Posterior cingulate gyrus (tissue), 11 donors: ENCODE data around the gene PTPRN2.
"Not testable (repeated sequence)": the region's sequence is repeated elsewhere in the genome, so short reads cannot be mapped to it uniquely, and the experiment has no call there.

Experiments used
- DNase-seq, 10 donors: peaks; one replicate each; pipeline versions ENCODE4 v3.0.0 to v3.0.0-alpha.2; 2020 to 2021; ENCODE audit warnings: mixed read lengths in 3 of 10
- intact Hi-C: fragments of 100-400 bp; cut with DNase I; formaldehyde crosslinking; loops from one replicate; pipeline ENCODE4 v1.15.1; 2023

Gene PTPRN2

DNA sequence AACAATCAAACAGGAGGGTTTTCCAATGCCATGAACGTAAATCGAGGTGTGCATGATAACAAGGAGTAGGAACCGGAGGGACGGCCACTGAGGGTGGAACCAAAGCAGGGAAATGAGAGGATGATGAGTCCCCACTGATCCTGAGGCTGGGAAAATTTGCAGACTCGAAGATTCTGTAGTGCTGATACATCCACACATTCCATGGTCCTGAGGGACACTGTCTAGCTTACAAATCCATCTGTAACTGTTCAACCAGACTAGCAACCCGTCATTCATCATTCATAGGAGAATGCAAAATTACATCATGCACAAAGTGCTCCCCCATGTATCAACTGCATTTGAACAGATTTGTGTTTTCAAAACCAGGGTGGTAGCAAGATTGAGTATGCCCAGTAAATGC is 189.7 kb downstream of the PTPRN2 start:
- peak in 2 of 10 donors; percentile 21 to 57 for DNase-seq
- intact Hi-C loops, result no loop called here

DNA sequence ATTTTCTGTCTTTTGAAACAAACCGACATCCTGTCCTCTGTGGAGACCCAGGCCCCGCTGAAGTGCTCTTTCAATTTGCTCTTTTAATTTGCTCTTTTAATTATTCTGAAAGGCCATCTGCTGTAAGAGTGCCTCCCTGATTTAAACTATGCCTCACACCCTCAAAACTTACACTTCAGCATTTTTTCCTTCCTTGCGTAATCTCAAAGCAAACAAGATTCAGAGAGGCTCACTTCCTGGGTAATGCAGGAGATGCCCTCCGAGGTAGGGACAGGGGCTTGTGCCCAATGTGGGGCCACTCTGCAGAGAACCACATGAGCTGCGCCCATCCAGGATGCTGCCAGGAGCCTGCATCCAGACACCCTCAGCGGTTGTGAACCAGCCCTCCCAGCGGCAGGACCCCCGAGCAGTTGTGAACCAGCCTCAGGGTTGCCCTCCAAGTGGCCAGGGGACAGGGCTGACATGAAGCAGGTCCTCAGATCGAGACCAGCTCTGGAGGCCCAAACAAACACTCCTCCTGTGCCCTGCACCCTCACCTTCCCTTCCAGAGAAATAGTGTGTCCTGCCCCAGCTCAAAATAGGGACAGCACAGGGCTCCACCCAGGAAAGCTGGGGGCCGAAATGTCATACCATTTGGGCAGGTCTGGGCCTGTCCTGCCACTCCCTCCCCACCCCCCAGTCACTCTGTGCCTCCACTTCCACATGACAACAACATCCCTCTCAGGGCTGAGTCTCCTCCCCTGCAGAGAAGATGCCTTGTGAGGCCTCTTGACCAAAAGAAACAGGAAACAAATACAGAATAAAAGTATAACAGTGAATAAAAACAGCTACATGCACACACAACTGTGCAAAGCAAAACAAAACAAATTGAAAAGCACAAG is 190.4 kb downstream of the PTPRN2 start:
- intact Hi-C loops, result no loop called here
- peak in 3 of 10 donors; percentile 43 to 81 (median 64) for DNase-seq

DNA sequence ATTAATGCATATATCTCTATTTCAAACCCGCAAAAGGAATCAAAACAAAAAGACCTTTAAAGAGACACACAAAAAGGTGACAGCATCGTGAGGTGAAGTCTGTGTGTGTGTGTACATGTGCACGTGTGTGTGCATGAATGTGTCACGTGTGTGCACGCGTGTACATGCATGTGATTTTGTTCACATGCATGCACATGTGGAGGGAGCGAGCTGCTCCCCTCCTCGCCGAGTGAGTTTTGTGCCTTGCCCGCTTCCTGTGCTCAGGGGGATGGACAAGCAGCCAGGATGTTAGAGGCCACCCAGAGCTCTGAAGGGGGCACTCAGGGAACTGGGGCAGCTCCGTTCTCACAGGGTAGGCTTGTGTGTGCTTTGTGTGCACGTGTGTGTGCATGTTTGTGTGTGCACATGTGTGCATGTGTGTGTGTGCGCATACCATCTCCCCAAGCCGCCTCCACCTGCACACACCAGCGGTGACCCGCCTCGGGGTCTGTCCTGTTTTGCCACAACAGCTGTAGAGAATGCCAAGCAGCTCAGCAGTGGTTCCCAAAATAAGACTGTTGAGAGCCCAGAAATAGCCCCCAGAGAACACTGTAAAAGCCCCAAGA is 191.2 kb downstream of the PTPRN2 start:
- intact Hi-C loops, result no loop called here

DNA sequence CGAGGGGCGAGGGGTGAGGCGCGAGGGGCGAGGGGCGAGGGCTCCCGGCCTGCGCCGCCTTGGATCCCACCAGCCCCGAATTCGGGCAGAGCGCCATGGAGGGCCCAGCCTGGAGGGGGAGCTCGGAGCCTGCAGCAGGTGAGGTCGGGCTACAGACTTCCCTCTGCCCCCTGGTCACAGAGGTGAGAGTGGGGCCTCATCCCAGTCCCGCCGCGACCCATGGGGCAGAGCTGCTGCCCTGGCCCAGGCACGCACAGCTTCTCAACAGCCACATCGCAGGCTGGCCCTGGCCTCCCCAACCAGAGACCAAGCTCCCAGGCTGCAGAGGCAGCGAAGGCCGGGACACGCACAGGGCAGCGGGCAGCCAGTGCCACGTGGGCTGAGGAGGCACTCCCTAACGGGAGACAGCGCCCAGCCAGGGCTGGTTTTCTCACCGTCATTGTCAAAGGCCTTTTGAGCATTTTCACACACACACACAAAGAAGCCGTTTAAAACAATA is 191.8 kb downstream of the PTPRN2 start:
- intact Hi-C loops, result no loop called here

More for the DNA sequence above, 191.2 kb downstream of the PTPRN2 start:
- DNase-seq, result peak in 3 of 10 donors; percentile 69 to 77 (median 73)

DNA sequence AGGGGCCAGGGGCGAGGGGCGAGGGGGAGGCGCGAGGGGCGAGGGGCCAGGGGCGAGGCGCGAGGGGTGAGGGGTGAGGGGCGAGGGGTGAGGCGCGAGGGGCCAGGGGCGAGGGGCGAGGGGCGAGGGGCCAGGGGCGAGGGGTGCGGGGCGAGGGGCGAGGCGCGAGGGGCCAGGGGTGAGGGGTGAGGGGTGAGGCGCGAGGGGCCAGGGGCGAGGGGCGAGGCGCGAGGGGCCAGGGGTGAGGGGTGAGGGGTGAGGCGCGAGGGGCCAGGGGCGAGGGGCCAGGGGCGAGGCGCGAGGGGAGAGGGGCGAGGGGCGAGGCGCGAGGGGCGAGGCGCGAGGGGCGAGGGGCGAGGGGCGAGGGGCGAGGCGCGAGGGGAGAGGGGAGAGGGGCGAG is 192.3 kb downstream of the PTPRN2 start:
- DNase-seq, result peak in 1 of 10 donors; percentile 35
- intact Hi-C loops, result no loop called here

More for the DNA sequence above, 191.8 kb downstream of the PTPRN2 start:
- DNase-seq, result peak in 4 of 10 donors; percentile 50 to 91 (median 78)

DNA sequence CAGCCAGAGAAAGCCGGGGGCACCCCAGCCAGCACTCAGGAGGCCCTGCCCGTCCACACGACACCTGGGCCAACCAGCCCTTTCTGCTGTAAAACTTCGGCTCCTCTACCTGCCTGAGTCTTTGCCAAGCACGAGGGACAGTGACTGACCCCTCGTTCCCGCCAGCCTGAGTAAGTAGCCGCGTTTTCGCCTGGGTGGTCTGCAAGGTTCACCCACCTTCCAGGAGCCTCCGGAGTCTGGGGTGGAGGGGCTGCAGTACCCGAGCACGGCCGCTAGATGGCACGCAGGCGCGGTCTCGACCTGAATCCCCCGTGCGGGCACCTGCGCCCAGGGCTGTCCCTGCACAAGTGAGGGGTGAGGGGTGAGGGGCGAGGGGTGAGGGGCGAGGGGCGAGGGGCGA is 192.7 kb downstream of the PTPRN2 start:
- intact Hi-C loops, result no loop called here
- peak in 4 of 10 donors; percentile 42 to 89 (median 63) for DNase-seq

DNA sequence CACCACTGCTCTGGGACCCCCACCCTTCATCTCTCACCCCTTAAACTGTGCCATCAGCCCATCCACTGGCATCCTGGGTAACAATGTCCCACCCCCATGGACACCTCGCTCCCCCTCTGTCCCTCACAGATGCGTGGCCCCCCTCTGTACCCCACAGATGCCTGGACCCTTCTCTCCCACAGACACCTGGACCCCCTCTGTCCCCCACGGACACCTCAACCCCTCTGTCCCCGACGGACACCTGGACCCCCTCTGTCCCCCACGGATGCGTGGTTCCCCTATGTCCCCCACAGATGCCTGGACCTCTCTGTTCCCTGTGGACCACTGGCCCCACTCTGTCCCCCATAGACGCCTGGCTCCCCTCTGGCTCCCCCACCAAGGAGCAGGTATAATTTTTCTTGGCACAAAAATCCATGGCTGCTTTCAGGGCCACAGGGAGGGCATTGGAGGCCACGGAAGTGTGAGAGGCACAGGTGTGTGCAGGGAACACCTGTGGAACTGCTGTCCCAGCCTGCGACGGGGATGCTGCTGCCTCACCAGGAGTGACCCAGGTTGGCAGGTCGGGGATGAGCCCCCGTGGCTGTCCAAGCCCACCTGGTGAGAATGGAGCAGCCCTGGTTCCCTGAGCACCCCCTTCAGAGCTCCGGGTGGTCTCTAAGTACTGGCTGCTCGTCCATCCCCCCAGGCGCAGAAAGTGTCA is 193.5 kb downstream of the PTPRN2 start:
- intact Hi-C loops, result no loop called here
- no peak for DNase-seq

DNA sequence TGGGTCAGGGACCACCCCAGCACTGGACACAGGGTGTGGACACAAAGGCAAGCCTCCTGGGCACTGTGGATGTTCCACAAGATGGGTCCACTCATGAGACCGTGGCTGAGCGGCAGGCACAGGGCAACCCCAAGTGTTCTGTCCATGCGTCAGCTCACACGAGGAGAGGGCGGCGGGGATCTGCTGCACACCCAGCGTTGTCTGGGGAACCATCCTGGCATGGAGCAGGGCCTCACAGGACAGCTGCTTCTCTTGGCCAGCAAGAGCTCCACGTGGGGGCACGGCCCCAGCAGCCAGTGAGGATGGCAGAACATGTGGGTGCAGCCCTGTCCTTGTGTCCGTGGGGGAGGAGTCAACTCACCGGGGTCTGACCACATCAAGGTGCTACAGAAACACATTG is 195.4 kb downstream of the PTPRN2 start:
- peak in 2 of 10 donors; percentile 70 to 71 for DNase-seq

DNA sequence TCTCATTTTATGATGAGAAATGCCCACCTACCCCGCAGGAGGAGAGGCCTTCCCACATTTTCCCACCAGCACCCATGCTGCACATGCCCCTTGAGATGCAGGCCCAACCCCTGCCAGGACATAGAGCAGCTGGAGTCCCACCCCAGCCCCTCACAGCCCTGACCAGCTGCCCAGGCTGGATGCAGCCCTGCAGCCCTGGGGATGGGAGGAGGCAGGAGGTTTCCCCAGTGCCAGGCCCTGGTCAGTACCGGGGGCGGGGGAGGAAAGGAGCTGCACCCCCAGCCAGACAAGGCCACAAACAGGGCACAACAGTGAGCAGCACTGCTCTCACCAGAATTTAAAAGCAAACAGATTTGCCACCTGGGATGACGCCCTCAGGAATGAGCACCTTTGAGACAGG is 196.1 kb downstream of the PTPRN2 start:
- DNase-seq, result peak in 1 of 10 donors; percentile 63
- intact Hi-C loops, result no loop called here

More for the DNA sequence above, 195.4 kb downstream of the PTPRN2 start:
- intact Hi-C loops, result no loop called here

DNA sequence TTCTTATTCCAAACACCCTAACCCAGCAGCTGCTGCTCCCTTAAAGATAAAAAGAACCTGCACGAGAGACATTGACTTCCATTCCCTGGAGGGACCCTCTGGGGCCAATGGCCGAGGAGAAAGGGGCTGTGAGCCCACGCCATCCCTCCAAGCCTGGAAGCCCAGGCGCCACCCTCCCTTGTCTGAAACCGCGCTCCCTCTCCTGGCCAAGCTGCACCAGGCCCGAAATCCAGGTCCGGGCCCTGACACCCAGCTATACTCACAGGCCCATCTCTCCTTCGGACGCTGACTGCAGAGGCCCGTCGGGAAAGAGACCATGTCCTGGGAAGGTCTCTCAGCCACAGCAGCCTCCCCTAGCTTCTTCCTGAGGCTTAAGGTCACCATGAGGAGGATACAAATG is 196.5 kb downstream of the PTPRN2 start:
- intact Hi-C loops, result no loop called here
- DNase-seq, result peak in 1 of 10 donors; percentile 67

DNA sequence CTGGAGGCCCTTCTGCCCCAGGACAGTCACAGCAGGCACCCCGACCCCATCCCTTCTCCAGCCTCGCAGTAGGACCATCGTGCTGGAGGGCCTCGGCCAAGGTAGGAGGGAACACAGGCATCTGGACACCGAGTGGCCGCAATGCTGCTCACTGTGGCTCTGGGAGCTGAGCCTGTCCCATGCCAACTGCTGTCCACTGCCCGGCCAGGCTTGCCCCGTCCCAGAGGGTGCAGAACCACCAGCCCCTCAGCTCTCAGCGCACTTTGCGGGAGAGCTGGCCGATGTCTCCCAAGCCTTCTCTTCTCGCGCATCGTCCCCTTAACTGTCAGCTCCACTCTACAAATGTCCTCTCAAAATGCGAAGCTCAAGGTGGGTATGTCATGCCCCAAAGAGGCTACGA is 197.2 kb downstream of the PTPRN2 start:
- peak in 1 of 10 donors; percentile 59 for DNase-seq
- intact Hi-C loops, result no loop called here

DNA sequence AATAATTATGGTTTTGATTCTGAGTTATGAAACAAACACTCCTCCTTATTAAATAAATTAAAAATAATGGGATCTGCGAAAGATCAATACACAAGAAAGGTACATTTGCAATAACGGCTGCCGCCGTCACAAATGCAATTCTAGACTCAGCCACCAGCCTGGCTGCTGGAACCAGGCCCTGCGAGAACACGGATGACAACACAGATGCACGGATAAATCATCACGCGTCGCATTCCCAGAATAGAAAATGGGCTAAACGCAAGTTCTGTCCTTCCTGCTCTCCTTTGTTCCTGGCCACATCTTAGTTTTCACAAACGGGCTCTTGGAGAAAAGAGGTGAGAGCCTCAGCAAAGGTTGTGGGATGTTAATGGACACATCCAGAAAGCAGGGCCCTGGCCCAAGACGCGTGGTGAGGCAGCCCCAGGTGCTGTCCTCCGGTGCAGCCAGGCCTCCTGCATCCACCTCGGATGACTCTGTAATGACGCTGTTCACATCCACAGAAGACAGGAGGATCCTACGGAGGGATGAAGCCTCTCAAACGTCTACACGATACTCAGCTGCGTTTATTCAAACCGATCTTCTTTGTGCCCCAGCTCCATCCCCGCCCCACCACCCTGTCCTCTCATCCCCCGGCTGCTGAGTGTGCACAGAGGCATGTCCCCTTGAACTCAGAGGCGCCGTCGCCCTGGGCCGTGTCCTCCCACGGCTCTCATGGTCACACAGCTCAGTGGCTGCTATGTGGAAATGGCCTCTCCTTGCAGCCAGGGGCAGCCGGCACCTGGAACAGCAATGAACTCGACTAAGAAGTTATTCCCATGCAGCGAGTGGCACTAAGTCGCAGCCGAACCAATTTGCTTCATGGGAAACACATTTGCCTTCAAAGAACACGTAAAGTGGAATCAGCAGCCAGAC is 197.9 kb downstream of the PTPRN2 start:
- peak in 3 of 10 donors; percentile 37 to 85 (median 77) for DNase-seq
- intact Hi-C loops, result no loop called here

DNA sequence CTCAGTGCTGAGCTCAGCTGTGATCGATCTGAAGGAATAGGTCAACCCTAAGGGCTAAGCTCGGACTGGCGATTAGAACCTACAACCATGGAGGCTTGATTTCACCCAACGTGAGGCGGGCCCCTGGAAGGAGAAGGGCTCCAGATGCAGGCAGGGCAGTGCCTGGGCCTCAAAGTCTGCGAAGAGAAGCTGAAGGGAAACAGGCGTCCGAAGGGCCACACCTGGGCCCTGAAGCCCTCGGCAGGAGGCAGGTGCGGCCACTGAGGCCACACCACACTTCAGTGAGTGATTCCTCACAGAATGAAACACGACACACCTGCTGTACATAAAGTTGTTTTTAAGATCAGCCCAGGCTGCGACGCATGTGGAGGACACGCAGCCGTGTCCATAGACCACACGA is 198.7 kb downstream of the PTPRN2 start:
- DNase-seq, result peak in 1 of 10 donors; percentile 66
- intact Hi-C loops, result no loop called here

DNA sequence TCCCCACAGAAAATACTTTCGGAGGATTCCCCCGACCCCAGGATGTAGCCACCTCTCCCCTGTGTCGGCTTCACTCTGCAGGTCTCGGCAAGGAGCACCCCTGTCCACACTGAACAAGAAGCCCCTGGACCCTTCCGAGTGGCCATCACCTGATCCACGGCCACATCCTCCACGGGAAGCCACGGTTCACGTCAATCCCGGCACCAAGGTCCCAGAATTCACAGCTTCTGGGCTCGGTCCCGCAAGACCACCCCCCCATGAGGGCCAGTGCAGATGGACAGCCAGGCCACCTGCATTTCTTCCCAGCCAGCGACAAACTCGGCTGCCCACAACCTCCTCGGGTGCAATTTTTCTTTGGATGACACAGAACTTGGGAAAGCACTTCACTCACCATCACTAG is 199.6 kb downstream of the PTPRN2 start:
- peak in 1 of 10 donors; percentile 42 for DNase-seq
- intact Hi-C loops, result no loop called here

DNA sequence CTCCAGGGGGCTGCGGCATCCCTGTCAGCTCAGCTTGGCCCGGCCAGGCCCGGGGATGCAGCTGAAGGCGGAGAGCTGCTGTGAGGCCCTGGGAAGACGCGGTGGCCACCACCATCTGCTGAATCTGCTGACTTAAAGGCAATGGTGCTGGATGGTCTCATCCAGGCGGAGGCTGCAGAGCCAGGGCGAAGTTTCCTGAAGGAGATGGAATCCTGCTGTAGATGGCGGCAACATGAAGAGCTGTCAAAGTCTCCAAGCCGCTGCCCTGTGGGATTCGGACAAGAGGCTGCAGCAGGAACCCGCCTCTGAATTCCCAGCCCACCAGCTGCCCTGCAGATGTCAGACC is 200.1 kb downstream of the PTPRN2 start:
- intact Hi-C loops, result no loop called here
- peak in 2 of 10 donors; percentile 70 to 84 for DNase-seq

DNA sequence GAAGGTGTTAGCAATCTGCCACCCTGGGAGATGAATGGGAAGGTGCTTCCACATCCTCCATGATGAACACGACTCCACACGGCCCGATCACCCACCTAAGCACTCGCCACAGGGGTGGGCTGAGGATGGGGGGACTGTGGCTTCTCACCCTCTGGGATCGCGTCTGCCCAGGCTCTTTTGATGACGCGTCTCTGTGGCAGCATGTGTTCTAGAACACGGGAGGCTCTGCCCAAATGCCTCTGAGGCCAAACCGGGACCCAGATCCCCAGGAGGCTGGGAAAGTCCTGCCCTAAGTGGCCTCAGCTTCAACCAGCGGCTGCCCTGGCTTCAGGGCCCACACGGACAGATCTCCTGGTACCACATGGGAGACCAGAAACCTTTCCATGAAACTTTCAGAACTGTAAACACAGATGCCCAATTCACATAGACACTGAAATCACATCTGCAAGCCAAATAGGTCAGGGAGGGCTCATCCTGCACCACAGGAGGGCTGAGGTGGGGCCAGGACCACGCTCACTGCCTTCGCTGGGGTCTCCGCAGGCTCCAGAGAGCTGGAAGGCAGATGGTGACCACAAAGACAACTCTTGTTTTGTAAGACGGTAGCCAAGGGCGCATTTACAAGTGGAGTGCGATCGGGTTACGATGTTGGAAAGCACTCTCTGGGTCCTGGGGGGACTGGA is 200.6 kb downstream of the PTPRN2 start:
- peak in 3 of 10 donors; percentile 43 to 58 (median 55) for DNase-seq
- intact Hi-C loops, result no loop called here

DNA sequence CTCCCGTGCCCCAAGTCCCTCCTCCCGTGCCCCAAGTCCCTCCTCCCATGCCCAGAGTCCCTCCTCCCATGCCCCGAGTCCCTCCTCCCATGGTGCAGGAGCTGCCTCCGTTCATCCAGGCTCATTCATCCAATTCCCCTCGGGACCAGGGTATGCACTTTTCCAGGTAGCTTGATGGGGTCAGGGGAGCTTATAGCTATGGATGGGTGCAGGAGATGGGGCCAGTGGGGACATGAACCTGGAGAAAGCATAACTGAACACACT is 201.3 kb downstream of the PTPRN2 start:
- intact Hi-C loops, result no loop called here
- DNase-seq, result peak in 1 of 10 donors; percentile 38

DNA sequence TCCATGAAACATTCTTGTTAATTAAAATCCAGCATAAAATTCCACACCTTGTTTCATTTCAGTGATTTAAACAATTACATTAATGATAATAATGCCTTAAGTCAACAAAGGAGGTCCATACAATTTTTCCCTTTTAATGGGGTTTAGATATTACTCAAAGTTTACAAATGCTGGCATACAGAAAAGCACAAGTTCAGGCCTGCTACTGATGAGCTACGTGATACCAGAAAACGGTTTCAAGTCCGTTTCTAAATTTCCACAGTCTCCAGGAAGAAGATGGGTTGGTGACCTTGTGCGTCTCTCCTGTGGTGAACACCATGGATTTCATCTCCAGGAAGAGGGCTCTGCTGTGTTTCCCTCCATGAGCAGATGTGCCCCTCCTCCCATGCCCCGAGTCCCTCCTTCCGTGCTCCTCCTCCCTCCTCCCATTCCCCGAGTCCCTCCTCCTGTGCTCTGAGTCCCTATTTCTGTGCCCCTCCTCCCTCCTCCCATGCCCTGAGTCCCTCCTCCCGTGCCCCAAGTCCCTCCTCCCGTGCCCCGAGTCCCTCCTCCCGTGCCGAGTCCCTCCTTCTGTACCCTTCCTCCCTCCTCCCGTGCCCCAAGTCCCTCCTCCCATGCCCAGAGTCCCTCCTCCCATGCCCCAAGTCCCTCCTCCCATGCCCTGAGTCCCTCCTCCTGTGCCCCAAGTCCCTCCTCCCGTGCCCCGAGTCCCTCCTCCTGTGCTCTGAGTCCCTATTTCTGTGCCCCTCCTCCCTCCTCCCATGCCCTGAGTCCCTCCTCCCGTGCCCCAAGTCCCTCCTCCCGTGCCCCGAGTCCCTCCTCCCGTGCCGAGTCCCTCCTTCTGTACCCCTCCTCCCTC is 201.9 kb downstream of the PTPRN2 start:
- DNase-seq, result peak in 1 of 10 donors; percentile 44
- intact Hi-C loops, result not testable (repeated sequence)

DNA sequence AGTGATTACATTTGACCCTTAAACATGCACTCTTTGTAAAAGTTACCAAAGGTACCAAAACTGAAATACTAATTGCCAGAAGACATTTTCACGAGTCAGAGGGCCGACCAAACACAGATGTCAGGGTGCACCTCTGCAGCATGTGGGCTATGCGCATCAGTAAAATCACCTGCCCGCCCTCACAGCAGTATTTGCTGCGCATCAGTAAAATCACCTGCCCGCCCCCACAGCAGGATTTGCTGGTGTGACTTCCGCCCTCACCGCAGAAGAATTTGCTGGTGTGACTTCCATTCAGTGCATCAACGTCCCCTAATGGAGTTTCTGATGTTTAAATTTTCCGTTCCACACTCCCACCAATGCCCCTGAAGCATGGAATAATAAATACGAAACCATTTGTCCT is 202.9 kb downstream of the PTPRN2 start:
- intact Hi-C loops, result no loop called here
- DNase-seq, result peak in 1 of 10 donors; percentile 11
